HEK293T (cell line): ENCODE measurements around the gene VWA8.

ENCODE experiments used
- ARNT ChIP-seq: fragments of 450-650 bp; IDR thresholded peaks from 2 replicates; pipeline ENCODE4 v1.6.1; 2017; ENCODE audit warnings: mild to moderate bottlenecking
- BHLHE40 ChIP-seq: fragments of 450-650 bp; IDR thresholded peaks from 2 replicates; pipeline ENCODE4 v1.6.1; 2016; ENCODE audit warnings: mild to moderate bottlenecking, moderate library complexity, borderline replicate concordance
- CTBP1 ChIP-seq: fragments of 450-650 bp; IDR thresholded peaks from 2 replicates; pipeline ENCODE4 v1.6.1; 2016; ENCODE audit warnings: borderline replicate concordance
- ELF4 ChIP-seq: fragments of 450-650 bp; IDR thresholded peaks from 2 replicates; pipeline ENCODE4 v1.6.1; 2017; ENCODE audit warnings: antibody characterized with exemption
- FOXK2 ChIP-seq: fragments of 450-650 bp; IDR thresholded peaks from 2 replicates; pipeline ENCODE4 v1.6.1; 2016; ENCODE audit warnings: mild to moderate bottlenecking
- FOXM1 ChIP-seq: fragments of 450-650 bp; IDR thresholded peaks from 2 replicates; pipeline ENCODE4 v1.6.1; 2017; ENCODE audit warnings: mild to moderate bottlenecking, borderline replicate concordance
- HDGF ChIP-seq: fragments of 450-650 bp; IDR thresholded peaks from 2 replicates; pipeline ENCODE4 v1.6.1; 2017; ENCODE audit warnings: antibody characterized with exemption, borderline replicate concordance
- L3MBTL2 ChIP-seq: fragments of 450-650 bp; conservative IDR thresholded peaks from 2 replicates; pipeline ENCODE4 v1.6.1; 2016; ENCODE audit warnings: mild to moderate bottlenecking
- SP1 ChIP-seq: fragments of 450-650 bp; IDR thresholded peaks from 2 replicates; pipeline ENCODE4 v1.6.1; 2017
- SUZ12 ChIP-seq: fragments of 450-650 bp; IDR thresholded peaks from 2 replicates; pipeline ENCODE4 v1.6.1; 2016; ENCODE audit warnings: mild to moderate bottlenecking
- TARDBP ChIP-seq: fragments of 450-650 bp; IDR thresholded peaks from 2 replicates; pipeline ENCODE4 v1.6.1; 2016
- ZNF384 ChIP-seq: fragments of 450-650 bp; IDR thresholded peaks from 2 replicates; pipeline ENCODE4 v1.6.1; 2016
- TF ChIP-seq, protein P1 (sequence below): fragments of 450-650 bp; IDR thresholded peaks from 2 replicates; pipeline ENCODE4 v1.6.1; 2016

DNA sequence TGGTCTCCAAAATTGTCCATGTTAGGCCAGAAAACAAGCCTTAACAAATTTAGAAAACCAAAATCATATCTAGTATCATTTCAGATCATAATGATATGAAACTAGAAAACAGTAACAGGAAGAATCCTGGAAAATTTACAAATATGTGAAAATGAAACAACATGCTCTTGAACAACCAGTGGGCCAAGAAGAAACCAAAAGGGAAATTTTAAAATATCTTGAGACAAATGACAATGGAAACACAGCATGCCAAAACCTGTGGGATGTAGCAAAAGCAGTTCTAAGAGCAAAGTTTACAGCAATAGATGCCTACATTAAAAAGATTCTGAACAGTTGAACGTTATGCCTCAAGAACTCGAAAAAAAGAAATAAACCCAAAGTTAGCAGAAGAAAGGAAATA lies 32.6 kb downstream of the VWA8 start:
- TF ChIP-seq, protein P1, sequence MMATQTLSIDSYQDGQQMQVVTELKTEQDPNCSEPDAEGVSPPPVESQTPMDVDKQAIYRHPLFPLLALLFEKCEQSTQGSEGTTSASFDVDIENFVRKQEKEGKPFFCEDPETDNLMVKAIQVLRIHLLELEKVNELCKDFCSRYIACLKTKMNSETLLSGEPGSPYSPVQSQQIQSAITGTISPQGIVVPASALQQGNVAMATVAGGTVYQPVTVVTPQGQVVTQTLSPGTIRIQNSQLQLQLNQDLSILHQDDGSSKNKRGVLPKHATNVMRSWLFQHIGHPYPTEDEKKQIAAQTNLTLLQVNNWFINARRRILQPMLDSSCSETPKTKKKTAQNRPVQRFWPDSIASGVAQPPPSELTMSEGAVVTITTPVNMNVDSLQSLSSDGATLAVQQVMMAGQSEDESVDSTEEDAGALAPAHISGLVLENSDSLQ, result no peak
- TF ChIP-seq SP1, result no peak
- no peak for TF ChIP-seq CTBP1
- TF ChIP-seq FOXM1, result no peak
- no peak for TF ChIP-seq ARNT
- TF ChIP-seq FOXK2, result no peak
- TF ChIP-seq ELF4, result no peak
- no peak for TF ChIP-seq ZNF384
- TF ChIP-seq HDGF, result no peak
- no peak for TF ChIP-seq L3MBTL2
- no peak for TF ChIP-seq SUZ12
- TF ChIP-seq TARDBP, result no peak
- TF ChIP-seq BHLHE40, result no peak
